ENCODE results near the gene TUBGCP6.
"Not testable (repeated sequence)": the region's sequence is repeated elsewhere in the genome, so short reads cannot be mapped to it uniquely, and the experiment has no call there.

The TUBGCP6 gene

DNA sequence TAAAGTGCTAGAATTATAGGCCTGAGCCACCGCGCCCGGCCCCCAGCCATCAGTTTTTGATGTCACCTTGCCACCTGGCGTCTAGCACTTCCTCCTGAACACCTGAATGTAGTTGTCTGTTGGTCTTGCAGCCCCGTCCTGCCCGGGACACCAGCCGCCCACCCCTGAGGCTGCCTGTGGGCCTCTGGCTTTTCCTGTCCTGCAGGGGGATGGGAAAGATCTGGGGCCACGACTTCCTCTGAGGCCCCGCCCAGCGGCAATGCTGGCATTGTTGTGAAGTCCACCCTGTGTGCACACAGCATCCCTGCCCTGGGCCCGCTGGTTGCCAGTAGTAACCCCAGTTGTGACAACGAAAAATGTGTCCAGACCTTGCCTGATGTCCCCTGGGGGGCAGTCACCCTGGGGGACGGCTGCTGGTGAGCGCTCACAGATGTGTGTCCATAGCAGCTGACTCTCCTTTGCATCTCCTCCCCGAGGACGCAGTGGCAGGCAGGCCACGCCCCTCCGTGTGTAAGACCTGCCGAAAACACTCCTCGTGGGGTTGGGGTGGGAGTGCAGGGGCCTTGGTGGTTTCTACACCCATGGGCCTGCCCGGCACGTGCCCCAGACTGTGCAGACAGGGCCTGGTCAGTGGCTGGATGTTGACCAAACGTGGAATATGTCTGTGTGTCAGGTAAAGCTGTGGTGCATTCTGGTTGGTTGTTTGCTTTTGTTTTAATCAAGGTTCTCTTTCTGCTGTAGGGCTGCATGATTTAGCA lies 37.3 kb downstream of the TUBGCP6 start:
- no peak for DNase-seq

DNA sequence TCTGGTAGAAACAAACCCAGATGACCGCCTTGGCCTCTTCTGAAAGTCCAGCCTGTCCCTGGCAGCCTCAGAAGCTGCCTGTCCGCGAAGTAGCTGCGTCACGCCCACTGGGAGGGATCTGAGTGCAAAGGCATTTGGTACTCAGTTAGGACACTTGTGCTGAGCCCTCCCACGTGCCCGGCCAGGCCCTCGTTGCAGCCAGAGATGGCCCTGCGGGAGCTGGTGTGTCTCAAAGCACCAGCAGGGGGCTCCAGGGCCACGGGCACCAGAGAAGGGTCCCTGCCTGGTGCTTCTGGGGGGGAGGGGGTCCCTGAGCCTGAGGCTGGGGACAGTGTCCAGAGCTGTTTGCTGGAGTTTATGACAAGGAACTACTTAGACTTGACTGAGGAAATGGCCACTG lies 38.2 kb downstream of the TUBGCP6 start:
- no peak for DNase-seq

DNA sequence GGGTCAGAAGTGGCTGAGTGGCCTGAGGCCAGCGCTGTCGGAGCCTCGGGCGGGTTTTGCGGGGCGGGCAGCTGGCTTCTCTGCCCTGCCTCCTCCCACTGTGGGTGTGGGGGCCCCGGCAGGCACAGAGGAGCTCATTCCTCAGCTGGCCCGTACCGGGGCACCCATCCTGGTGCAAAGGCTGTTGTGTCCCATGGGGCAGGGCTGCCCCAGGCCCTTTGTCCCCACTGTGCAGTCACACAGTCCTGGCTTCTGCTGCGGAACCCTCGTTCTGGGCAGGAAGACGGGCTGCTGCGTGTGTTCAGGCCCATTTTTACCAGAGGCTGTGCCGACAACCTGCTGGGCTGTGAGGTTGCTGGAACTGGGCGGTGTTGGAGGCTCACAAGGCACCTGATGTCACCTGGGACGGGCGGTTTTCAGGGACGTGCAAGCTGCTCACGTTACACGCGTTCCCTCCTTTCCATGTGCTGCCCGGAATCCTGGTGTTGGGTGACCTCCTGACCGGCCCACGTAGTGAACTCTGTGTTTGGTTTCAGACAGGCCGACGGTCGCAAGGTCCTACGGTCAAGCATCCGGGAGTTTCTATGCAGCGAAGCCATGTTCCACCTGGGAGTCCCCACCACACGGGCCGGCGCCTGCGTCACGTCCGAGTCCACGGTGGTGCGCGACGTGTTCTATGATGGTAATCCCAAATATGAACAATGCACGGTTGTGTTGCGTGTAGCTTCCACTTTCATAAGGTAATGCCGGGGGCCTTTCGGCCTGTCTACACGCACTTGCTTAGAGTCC lies 38.8 kb downstream of the TUBGCP6 start:
- DNase-seq, result no peak

DNA sequence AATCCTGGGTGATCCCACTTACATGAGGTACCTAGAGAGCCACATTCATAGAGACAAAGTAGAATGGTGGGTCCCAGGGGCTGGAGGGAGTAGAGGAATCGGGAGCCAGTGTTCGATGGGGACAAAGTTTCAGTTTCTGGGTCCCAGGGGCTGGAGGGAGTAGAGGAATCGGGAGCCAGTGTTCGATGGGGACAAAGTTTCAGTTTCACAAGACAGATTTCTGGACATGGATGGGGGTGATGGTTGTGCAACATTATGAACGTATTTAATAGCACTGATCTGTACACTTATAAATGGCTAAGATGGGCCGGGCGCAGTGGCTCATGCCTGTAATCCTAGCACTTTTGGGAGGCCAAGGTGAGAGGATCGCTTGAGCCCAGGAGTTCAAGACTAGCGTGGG lies 39.8 kb downstream of the TUBGCP6 start:
- DNase-seq, result not testable (repeated sequence)

DNA sequence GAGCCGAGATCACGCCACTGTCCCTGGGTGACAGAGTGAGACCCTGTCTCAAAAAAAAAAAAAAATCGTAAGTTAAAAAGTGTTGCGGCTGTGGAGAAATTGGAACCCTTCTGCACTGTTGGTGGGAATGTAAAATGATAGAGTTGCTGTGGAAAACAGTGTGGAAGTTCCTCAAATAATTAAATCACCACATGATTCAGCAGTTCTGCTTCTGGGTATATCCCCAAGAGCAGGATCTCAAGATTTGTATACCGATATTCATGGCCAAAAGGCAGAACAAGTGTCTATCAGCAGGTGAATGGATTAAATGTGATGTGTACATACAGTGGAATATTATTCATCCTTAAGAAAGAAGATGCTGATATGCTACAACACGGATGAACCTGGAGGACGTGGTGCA lies 40.3 kb downstream of the TUBGCP6 start:
- DNase-seq, result no peak

DNA sequence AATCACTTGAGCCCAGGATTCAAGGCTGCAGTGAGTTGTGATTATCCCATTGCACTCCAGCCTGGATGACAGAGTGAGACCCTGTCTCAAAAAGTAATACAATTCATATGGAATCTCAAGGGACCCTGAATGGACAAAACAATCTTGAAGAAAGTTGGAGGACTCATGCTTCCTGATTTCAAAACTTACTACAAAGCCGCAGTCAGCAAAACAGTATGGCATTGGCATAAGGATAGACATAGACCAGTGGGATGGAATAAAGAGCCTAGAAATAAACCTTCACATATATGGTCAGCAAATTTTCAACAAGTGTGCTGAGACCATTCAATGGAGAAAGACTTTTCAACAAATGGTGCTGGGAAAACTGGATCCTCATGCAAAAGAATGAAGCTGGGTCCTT lies 41.5 kb downstream of the TUBGCP6 start:
- DNase-seq, result no peak

DNA sequence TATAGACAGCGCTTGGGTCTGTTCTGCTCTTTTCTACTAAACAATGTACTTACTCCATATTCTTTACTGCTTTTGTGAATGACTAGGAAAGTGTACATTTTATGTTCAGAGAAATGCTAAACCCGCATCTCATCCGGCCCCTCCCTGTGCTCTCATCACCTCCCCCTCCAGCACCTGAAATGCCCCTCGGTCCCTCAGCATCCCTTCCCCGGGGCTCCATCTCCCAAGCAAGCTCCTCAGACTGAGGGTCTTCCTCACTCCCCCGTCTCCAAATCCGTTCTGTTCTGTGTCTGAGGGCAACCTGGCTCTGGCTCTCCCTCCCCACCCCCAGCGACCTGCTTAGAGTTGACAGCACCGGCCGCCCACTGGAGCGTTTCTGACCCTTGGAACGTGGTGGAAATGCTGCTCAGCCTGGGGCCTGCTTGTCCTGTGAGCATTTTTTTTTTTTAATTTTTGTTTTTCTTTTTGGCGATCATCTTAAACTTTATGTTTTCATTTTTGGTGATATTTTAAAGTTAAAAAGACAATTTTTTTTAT lies 42.6 kb downstream of the TUBGCP6 start:
- DNase-seq, result no peak

DNA sequence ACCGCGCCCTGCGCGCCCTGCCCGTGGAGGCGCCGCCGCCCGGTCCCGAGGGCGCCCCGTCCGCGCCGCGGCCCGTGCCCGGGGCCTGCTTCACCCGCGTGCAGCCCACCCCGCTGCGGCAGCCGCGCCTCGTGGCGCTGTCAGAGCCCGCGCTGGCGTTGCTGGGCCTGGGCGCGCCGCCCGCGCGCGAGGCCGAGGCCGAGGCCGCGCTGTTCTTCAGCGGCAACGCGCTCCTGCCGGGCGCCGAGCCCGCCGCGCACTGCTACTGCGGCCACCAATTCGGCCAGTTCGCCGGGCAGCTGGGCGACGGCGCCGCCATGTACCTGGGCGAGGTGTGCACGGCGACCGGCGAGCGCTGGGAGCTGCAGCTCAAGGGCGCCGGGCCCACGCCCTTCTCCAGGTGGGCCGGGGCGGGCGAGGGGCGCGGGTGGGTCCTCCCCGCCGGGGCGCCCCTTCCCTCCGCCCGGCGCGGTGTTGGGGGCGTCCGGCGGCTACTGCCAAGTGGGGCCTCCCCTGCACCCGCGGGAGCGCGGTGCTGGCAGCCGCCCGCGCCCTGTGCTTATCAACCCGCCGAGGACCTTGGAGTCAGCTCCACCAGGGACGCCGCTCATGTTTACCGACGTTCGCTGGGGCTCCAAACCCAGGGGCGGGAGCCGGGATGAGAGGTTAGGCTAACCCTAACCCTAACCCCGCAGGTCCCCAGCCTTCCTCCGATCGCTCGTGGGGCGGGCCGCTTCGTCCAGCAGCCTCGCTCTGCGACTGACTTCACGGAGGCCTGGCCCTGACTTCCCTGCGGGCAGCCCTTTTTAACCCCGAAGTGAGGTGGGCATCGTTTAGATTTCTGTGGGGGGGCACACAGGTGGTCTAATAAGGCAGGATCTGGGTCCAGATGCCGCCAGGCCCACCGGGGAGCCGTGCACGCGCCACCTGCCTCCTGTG lies 43.4 kb downstream of the TUBGCP6 start:
- DNase-seq, result no peak

DNA sequence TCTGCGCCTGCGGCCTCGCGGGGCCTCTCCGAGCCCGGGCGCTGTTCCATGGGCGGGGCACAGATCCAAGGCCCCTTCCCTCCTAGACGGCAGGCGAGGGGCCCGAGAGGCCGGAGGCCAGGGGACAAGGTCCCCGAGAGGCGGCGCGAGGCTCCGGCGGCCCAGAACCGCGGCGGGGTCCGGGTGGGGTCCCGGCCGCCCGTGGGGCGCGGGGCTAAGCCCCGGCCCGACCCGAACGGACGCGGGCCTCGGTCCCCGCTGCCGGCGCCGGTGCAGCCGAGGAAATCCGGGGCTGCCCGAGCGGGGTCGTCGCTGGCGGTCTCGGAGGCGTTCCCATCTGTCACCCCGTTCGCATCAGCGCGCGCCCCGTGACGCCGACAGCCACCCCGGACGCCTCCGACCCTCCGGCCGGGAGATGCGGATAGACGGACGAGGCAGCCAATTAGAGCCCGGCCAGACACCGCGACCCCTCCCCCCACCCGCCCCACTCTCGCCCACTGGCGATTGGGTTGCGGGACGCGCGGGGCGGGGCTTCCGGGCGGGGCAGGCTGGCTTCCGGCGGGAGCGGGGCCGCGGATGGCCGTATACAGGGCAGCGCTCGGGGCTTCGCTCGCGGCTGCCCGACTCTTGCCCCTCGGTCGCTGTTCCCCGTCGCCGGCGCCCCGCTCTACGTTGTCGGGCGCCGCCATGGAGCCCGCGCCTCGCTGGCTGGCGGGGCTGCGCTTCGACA lies 44.2 kb downstream of the TUBGCP6 start, which contains the start of gene SELENOO:
Gene SELENOO, plus strand, starts transcription at position 551 of the 730 bp plus-strand sequence. Its CDS starts 26 bp downstream, at position 577.
- peak; percentile 82 for DNase-seq

DNA sequence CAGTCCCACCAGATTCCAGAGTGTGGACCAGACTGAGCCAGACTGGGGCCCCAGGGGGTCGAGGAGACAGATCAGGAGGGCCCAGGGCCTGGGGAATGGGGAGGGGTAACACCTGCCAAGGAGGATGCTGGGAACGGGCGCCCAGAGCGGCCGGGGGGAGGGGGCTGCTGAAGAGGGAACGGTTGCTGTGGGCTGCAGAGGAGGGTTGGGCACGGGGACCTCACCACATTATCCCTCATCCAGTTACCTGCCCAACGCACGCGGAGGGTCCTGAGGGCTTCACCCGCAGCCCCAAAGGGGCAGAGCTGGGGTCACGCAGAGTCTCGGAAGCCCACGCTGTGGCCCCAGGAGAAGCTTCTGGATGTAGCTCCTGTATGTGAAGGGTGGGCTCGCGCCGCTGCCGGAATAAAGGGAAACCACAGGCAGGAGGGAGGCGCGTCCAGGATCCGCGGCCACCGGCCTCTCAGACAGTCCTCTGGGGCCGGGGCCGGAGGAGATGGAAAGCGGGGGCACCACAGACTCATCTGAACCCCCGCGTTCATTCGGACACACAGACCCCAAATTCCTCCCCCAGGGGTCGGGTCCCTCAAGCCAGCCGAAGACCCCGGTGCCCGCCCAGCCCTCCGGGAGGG lies 44.9 kb downstream of the TUBGCP6 start:
- no peak for DNase-seq

DNA sequence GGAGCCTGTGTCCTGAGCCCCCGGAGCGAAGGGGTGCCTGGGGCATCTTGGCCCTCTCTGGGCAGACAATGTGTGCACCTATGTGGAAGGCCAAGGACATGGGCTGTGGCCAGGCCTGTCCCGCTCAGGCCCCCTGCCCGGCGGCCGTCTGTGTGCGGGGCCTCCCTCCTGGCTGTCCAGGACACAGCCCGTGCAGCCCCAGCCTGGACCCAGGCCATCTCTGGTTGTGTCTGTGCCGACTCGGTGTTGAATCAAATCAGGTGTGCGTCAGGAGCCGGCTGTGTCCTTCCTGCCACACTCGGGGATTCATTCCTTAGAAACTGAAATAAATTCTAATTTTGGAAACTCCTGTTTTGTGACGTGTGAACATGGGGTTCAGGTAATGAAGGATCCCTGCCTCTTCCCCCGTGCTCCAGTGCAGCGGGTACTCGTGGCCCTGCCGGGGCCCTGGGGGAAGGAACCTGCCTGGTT lies 45.5 kb downstream of the TUBGCP6 start:
- DNase-seq, result no peak

DNA sequence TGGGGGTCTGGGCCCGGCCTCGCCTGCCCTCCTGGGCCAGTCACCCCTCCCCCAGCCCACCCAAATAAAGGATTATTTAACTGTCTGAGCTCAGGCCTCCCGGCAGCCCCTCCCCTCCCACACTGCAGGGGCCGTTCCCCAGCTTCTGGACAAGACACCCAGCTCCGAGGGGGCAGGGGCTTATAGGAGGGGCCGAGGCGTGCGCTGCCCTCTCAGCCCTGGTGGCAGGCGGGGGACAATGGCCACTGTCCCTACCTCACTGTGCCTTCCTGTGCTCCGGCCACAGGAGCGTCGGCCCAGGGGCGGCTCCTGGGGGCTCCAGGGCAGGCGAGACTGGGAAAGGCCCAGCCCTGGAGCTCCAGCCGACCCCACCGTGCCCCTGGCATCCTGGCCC lies 46.2 kb downstream of the TUBGCP6 start:
- DNase-seq, result no peak

DNA sequence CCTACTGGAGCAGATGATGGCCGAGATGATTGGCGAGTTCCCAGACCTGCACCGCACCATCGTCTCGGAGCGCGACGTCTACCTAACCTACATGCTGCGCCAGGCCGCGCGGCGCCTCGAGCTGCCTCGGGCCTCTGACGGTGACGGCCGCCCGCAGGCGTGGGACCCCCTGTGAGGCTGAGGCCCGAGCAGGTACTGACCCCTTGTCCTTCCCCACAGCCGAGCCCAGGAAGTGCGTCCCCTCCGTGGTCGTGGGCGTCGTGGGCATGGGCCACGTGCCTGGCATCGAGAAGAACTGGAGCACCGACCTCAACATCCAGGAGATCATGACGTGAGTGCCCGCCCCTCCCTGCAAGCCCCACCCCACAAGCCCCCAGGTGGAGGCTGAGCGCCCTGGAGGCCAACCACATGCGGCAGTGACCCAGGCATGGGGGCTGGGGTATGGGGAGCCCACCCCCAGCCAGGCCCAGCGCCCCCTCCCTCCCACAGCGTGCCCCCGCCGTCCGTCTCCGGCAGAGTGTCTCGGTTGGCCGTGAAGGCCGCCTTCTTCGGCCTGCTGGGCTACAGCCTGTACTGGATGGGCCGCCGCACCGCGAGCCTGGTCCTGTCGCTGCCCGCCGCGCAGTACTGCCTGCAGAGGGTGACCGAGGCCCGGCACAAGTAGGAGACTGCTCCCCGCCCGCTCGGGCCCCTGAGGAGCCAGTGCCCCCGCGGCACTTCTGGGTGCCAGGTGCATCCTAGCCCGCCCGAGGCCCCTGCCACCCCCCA lies 46.8 kb downstream of the TUBGCP6 start:
- no peak for DNase-seq

DNA sequence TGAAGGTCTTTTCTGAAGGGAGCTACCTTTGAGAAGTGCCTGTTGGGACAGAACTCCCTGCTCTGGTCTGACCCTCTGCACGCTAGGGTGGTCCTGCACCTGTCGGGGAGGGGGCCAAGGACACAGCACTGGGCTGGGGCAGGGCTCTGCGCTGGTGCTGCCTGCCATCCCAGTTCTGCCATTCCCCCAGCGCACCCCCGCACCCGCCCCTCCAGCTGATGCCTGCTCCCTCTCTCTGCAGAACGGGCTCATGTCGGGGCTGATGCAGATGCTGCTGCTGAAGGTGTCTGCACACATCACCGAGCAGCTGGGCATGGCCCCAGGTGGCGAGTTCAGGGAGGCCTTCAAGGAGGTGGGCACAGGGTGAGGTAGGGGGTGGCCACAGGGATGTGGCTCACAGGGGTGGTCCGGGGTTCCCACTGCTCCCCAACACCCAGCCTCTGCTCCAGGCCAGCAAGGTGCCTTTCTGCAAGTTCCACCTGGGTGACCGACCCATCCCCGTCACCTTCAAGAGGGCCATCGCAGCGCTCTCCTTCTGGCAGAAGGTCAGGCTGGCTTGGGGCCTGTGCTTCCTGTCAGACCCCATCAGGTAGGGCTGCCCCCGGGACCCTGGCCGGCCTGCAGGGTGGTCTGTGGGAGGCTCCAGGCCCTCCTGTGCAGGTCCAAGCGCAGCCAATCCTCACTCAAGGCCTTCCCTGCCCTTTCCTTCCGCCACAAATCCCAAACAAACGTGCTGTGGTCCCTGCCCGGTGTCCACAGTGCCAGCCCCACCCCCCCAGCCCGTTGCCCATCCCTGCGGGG lies 47.6 kb downstream of the TUBGCP6 start:
- DNase-seq, result no peak

DNA sequence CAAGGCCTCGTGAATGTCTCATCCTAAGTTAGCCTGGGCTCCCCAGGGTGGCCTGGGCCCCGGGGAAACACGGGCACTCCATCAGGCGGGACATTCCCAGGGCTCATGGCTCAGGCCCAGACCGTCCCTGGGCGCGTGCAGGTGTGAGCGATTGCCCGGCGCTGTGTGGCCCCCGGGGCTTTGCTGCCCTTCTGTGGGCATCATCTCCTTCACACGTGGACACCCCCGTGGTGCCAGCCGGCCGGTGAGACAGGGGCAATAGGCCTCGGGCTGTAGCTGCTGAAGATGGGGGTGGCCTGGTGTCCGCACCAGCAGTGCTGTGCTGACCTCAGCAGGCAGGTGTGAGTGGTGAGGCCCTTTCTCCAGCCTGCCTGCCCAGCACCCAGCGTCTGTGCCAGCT lies 48.6 kb downstream of the TUBGCP6 start:
- no peak for DNase-seq

DNA sequence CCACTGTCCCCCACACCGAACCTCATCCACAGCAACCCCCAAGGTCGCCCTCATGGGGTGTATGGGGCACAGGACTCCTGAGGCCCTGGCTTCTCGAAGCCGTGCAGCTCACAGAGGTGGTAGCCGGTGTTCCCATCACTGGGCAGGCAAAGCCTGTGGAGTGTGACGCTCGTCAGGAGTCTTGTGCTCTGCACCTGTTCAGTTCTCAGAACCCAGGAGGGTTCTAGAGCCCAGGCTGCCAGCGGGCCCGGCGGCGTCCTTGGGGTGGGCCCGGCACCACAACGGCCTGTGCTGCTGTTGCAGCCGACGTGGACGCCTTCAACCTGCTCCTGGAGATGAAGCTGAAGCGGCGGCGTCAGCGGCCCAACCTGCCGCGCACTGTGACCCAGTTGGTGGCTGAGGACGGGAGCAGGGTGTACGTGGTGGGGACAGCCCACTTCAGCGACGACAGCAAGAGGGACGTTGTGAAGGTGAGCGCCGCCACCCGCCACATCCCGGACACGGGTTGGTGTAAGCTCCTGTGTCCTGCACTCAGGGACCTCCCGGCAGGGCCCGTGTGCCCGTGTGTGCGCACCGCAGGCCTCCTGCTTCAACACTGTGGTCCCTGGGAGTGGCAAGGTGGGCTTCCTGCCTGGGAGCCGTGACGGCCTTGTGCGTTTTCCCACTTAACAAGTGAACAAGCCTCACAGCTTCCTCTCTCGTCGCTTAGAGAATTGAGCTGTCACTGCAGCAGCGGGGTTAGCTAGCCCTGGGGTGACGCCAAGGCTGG lies 50.6 kb downstream of the TUBGCP6 start:
- DNase-seq, result no peak

DNA sequence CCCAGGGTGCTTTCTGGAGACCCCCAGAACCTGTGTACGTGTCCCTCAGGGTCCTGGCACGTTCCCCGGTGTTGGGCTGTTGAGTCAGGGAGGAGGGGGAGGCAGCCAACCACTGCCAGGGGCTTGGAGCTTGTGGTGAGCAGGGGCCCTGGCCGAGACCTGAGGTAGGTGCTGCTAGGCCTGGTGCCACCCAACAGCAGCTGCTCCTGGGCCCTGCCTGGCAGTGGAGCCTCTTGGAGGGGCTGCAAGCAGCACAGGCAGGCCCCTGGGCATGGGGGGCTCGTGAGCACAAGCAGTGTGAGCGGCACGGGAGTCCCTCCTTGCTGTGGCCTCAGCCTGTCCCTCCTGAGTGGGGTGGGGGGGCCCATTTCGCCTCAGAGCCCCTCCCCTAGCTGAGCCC lies 51.2 kb downstream of the TUBGCP6 start:
- no peak for DNase-seq

DNA sequence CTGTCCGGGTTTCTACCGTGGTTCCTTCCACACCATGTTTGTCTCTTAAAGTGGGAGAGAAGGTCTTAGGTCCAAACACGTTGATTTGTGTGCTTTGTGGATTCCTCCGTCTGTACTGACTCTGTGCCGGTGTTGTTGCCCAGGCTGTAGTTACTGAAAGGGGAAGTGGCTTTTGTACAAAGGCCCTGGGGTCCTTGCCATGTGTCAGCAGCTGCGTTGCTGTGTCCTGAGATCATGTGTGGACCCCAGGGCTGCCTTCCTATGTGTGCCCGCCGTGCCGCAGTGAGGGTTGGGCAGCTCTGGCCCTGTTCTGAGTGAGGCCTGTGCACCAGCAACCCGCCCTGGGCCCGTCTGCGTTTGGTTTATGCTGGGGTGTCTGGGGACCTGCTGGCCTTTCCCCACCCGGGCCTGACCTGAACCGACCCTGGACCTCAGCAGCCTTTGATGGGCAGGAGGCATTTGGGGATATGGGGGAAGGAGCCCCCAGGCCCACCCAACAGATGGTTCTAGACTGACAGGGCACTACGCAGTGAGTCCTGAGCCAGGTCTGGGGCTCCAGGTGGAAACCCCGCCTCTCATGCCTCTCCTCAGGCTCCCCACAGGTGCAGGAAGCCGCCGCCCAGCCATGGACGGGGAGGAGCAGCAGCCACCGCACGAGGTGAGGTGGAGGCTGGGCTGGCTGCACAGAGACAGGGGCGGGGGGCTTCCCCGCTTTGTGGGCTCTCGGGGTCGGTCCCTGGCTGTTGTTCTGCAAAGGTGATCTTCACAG lies 52.2 kb downstream of the TUBGCP6 start:
- peak; percentile 54 for DNase-seq
